ENCODE measurements around the gene ADPGK.

- TF ChIP-seq CTCF (IDR thresholded peaks at IDR 0.05) (no peak), EP300 (IDR thresholded peaks at IDR 0.05) (no peak), POLR2A (IDR thresholded peaks at IDR 0.05) (no peak), POLR2AphosphoS5 (IDR thresholded peaks at IDR 0.05) (no peak)
Observed at GRCh38 chr15:72801590-72802325, 18.2 kb upstream of the ADPGK start.
